GM21515 (cell line): ENCODE results near the gene LRBA.

Source experiments
- ATAC-seq: cut with Tn5 transposase; IDR thresholded peaks from one replicate; pipeline ENCODE4 v1.9.1; 2021; ENCODE audit not compliant: unreplicated experiment

LRBA gene

DNA sequence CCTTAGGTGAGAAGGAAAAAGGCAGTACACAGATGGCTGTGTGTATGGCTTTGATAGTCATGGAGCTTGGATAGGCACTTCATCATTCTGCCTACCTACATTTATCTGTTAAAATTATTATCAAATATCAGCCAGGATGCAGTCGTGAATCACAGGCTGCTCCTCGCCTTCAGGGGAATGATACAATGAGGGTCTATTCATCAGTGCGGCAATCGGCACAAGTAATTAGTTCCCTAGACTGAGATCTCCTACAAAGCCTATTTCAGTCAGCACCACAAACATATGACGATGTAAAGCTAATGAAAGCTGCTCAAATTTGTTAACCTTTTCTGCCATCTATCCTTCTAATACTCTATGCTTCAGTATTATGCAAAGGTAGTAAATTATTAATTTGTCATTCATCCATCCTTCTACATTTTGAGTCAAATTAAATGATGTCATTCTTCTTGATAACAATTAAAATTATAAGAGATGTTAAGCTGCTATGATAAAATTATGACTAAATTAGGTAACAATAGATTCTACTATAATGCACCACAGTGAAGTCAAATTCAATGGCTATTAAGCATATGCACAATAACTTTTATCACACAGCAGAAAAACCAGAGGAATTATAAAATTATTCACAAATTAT is 414.2 kb downstream of the LRBA start:
- ATAC-seq: no peak

DNA sequence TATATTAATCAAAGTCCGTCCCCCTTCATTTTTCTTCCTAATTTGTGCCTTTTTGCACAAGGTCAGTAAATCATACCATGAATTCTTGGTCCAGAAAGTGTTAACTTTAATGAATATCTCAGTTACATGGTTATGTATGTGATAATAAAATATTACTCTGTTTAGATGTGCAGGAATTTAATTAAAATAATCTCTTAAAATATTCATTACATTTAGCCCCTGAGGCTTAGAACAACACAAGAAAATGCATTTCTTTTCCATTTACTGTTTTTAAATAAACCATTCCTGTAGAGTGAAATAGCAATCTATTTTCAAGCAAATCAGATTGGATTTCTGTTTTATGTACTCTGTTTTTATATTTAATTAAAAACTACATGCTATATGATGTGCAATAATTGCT is 415.5 kb downstream of the LRBA start:
- no peak for ATAC-seq

DNA sequence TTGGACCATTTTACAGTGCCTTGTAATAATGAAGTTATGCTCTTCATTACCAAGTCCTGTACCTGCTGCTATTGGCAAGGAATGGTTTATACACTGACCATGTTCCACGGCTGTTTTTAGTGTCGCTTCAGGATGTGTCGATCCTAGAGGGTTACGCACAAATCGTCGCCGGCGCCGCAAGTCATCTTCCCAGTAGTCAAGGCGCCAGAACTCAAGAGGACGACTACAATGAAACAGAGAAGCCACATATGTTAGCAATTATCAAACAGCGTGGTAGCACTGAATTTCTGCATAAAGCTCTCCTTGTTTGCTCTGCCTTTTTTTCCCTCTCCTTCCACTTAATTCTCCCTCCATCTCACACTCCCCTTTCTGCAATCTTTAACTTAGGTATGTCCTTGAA is 416.2 kb downstream of the LRBA start:
- ATAC-seq: no peak

DNA sequence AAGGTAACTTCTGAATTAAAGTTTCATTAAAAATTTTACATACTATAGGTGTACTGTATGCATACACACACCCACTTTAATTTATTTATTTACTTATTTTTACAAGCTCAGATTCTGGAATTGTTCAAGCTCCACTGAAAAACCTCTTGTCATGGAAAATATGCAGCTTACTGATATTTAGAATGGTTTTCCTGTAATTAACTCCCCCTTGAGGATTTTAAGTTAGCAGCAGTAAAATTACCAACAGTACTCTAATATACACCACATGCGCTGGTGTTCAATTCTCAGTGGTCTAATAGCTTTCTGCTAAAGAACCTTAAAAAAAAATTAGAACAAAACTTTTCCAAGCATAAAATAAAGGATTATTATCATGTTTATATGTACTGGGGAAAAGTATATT is 421.1 kb downstream of the LRBA start:
- ATAC-seq: no peak

DNA sequence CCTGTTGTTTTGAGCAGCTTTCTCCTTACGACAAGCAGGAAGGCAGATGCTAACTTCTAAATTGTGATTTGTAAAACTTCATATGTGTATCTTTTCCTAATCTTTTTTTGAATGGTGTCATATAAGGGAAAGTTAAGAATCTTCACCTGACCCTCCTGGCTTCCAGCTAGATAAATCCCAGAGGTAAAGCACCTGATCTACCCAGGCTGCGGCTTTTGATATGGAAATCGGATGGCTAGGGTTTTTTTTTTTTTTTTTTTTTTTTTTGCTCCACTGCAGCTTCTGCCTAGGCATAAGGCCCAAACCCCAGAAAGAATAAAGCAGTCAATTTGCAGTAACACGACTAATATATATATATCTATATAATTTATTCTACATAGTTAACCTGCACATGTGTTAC is 423.2 kb downstream of the LRBA start:
- no peak for ATAC-seq

DNA sequence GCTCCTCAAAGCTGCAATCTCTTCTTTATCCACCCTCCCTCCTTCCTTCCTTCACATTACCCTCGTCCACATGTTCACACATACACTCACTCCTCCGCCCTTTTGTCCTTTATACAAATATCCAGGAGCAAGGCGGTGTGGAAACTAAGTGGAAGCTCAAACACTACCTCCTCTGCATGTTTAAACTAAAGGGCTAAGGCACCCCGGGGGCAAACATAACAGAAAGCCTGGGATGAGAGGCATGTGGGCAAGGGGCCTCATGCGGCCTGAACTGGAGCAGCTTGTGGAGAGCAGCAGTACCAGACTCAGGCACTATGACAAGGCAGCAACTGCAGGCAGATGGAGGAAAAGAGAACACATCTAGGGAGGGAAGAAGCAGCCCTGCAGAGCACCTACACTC is 423.7 kb downstream of the LRBA start:
- no peak for ATAC-seq

DNA sequence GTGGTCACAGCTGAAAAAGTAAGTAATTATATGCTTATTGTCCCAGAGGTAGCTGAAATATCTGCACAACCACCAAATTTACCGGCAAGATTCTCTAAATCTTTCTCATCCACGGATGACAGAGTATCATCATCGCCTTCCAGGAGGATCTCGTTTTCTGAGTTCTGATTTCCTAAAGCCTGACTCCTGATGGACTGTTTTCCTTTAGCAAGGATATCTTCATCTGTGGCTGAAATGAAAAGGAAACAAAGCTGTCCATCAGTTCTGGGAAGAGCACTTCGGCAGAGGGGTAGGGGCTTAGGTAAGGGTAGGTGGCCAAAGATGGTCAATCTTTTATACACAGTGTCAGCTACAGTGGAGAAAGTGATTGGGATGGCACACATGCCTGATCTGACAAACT is 424.5 kb downstream of the LRBA start:
- ATAC-seq: no peak

DNA sequence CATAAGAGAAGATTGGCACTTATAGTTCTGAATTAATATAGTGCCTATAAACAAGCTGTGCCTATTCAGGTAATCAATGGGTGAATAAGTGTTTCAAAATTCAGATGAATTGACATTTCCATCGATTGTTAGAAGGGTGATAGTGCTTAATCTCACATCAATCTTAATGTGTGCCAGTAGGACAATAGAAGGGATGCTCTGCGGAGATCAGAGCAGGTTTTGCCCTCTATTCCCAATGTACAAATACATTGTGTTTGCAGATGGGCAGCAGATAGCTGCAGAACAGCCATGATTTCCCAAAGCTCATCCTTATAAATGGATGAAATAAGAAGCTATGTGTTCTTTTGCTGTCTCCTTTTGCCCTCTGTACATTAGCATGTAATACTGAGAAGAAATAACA is 425.9 kb downstream of the LRBA start:
- ATAC-seq: no peak

DNA sequence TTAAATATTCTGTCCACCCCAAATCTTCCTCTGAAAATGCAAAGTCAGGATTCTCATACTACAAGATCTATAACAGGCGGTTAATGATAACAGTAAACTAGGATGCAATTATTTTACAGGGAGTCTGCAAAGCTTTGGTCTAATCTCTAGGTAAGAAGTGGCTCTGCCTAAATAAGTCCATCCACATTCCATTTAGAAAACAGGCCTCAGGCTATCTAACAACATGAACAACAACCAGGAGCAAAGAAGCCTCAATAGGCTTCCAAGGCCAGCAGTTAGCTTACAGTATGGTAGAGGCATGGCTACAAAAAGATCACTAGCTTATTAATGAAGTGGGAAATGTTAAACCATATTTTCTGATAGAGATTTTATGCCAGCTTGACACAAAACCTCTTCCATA is 426.8 kb downstream of the LRBA start:
- ATAC-seq: no peak

DNA sequence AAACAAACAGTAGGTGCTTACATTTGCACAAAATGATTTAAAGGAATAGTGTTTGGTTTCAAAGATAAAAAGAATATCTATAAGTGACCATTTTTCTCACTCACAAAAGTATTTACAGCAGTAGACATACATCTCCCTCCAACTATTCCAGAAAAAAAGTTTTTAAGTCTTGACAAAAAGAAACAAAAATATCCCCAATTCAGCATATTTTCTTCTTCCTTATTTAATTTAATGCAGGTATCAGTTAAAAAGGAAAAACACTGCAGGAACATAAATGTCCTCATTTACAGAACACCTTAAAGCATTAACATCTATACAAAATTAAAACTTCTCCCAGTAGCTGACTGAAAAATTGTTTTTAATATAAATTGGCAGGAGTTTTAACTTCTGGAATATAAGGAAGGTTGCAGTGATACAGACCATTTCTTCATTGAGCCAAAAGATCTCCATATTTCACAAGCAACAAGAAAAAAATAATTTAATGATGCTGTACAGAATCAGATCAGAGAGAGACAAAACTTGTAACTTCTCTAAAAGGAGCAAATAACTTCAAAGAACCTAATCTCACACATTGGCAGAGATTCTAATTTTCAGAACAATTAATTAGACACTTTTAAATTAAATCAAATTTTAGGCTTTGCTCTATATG is 428.8 kb downstream of the LRBA start:
- ATAC-seq: no peak

DNA sequence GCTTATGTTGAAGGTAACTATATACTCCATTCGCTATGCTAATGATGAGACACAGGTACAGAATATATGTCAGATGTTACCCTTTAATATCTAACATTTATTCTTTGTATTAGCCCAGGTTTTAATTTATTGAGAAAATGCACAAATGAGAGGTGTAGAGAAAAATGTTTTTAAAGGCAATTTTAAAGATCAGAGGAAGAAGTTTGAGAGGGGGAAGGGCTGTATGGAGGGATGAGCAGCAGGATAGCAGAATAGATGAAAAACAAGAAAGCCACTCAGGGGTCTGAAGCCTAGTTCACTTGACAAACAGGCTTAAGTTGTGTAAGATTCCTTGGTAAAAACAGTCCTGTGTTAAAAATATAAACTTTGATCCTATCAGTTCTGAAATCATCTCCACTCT is 429.5 kb downstream of the LRBA start:
- ATAC-seq: no peak

DNA sequence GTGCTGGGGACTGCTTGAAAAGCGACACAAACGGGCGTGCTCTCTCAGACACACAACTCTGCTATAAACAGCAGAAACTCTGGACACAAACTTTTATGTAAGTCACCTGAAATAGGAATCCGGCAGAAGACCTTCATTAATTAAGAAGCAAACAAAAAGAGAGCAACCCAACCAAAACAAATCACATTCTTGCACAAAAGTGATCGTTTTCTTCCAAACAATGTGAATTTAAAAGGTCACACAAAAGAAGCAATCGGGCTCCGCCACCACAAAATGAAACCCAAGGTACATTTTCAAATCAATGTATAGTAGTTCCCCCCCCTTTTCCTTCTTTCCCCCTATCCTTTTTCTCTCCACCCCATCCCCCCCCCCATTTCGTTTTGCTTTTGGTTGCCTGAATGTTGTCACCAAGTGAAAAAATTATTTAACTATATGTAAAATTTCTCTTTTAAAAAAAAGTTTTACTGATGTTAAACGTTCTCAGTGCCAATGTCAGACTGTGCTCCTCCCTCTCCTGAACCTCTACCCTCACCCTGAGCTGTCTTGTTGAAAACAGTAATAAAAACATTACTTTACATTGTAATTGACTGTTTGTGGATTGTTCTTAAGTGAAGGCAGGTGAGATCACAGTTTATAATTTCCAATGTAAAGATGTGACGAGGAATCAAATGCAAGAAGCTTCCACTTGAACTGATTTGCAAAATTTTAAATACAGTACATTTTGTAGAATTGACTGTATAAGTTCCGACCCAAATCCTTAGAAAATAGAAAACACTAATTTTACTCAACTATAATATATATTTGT is 430.8 kb downstream of the LRBA start:
- ATAC-seq: no peak

DNA sequence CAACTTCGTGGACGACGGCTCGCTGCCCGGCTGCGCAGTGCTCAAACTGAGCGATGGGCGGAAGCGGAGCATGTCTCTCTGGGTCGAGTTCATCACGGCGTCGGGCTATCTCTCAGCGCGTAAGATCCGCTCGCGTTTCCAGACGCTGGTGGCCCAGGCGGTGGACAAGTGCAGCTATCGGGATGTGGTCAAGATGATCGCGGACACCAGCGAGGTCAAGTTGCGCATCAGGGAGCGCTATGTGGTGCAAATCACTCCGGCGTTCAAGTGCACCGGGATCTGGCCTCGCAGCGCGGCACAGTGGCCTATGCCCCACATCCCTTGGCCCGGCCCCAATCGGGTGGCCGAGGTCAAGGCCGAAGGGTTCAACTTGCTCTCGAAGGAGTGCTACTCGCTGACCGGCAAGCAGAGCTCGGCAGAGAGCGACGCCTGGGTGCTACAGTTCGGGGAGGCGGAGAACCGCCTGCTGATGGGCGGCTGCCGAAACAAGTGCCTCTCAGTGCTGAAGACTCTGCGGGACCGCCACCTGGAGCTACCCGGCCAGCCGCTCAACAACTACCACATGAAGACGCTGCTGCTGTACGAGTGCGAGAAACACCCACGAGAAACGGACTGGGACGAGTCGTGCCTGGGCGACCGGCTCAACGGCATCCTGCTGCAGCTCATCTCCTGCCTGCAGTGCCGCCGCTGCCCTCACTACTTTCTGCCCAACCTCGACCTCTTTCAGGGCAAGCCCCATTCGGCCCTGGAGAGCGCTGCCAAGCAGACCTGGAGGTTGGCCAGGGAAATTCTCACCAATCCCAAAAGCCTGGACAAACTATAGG is 431.6 kb downstream of the LRBA start:
- ATAC-seq: no peak

DNA sequence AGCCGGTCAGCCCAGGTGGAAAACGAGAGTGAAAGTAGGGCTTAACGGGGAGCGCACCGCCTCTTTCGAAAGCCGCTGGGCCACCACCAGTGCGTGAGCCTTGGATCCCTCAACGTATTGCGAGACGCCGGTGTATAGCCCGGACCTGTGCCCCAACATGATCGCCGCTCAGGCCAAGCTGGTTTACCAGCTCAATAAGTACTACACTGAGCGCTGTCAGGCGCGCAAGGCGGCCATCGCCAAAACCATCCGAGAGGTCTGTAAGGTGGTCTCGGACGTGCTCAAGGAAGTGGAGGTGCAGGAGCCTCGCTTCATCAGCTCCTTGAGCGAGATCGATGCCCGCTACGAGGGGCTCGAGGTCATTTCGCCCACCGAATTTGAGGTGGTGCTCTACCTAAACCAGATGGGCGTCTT is 432.2 kb downstream of the LRBA start:
- no peak for ATAC-seq

DNA sequence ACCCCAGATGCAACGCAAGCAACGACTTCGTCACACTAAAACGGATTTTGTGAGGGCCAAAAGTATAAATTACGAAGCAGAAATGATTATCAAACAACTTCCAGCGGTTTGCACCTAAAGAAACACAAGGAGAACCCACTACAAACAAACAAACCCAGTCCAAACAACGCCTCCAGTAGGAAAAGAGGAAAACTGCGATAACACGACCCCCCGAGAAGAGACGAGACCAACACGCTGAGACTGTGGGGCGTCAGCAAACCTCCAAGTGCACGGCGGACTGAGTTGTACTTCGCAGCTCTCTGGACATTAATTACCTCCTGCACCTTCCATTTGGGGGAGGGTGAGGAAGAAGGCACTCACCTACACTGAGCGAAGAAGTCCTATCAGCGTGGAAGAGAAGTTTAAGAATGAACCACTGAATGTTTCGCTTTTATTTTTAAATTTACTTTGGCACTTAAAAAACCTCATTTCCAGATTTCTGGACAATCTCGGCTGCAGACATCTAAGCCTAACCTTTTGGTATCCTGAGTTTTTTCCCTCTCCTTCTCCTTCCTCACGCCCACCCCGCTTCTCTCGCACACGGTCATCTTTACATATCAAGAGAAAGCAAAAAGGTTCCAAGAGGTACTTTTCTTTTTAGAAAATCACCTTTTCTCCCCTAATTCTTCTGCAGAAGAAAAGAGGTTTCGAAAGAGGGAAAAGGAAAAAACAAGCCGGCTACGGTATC is 432.8 kb downstream of the LRBA start, which contains the start of gene MAB21L2:
TSS of gene MAB21L2 (plus strand) at position 6 of the 727 bp plus-strand sequence. CDS start 879 bp downstream, outside the sequence.
- no peak for ATAC-seq

DNA sequence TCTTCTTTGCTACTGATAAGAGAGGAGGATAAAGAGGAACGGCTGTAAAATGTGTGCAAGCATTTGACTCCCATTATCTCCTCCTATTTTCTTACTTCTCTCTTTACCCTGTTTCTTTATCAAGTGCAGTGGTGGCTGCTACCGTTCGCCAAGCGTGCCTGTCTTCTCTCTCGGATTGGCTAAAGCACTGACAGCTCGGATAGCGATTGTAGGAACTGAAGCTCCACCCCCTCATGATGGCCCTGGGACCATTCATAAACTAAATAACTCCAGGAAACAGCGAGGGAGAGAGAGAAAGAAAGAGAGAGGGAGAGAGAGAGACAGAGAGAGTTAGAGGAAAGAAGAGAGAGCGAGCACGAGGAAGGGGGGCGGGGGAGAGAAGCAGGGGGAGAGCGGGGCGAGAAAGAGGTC is 433.4 kb downstream of the LRBA start:
- no peak for ATAC-seq

DNA sequence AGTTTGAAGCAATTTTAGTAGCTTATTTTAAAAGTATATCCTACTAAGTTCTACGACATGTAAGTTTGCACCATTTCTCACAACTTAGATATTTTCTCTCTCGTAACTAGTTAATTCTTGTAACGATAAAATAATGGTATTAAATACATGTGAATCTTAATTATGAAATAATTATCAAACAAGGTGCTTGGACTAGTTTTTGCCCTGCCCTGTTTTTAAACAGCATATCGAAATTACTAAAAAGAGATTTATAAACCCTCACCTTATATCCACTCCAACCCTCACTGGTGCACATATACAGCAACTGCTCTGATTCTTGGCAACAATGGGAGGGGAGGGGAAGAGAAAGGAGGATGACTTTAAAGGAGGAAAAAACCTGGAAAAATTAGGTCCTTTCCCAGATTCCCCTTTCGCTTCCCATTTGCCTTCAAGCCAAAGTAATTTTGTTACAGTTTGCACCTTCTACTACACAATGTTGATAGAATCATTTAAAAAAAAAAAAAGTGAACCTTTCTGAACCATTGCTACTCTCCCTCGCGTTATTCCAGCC is 434.0 kb downstream of the LRBA start:
- no peak for ATAC-seq

DNA sequence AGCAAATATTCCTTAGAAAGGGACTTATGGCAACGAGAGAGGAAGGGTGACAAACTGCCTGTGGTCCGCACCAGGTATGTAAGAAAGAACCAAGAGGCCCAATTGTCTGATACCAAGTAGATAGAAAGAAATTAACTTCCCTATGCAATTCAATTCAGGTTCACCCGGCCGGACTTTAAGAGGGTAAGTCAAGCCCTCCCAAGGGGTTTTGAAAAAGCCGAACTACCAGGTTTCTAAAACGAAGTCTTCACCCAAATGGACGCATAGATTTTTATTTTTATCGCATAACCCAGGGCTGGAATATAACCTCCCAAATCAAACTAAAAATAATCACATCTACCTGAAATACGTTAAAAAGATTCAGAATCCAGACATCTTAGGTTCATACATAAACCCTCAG is 434.8 kb downstream of the LRBA start:
- no peak for ATAC-seq

DNA sequence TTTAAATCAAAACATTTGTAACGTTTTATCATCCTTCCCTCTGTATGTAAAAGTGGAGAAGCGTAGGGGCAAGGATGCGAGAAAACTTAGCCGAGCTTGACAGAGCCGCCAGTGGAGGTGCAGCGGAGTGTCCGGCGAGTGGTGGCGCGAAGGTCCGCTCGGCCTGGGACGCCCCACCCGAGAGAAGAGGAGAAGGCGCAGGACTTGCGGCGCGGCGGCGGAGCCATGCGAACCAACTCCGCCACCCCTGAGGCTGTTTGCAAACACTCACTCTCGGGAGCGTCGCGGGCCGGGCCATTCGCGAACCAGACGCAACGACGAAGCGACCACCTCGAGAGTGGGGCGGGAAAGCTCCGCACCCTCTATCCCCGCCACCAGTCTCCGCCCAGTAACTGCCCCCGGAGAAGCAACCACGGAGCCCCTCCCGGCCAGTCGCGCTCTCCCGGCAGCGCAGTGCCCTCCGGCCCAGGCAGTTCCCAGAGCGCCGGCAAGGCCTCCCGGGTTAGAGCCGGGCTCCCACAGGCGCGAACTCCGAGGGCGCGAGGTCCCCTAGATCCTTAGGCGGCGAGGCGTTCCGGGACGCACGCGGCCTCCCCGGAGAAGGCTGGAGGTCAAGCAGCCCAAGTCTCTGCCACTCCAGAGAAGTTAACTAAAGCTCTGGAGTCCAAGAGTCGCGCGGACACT is 435.4 kb downstream of the LRBA start:
- no peak for ATAC-seq
